Skin epidermis (tissue), 12 donors: ENCODE data around the gene UBE2R2.

Experiments
- H3K27ac ChIP-seq, 21 experiments: fragments of 200-600 bp; sonication (generic) in 11 of 21; one replicate each; pipeline ENCODE4 v1.5.0; 2020; ENCODE audit warnings: mild to moderate bottlenecking in 3 of 21, inconsistent platforms in 2 of 21, moderate library complexity in 2 of 21
- H3K4me3 ChIP-seq, 7 experiments: fragments of 200-600 bp; sonication (generic) in 2 of 7; one replicate each; pipeline ENCODE4 v1.5.0; 2020; ENCODE audit warnings: inconsistent platforms in 2 of 7, mild to moderate bottlenecking in 2 of 7, moderate library complexity in 1 of 7

UBE2R2 gene

DNA sequence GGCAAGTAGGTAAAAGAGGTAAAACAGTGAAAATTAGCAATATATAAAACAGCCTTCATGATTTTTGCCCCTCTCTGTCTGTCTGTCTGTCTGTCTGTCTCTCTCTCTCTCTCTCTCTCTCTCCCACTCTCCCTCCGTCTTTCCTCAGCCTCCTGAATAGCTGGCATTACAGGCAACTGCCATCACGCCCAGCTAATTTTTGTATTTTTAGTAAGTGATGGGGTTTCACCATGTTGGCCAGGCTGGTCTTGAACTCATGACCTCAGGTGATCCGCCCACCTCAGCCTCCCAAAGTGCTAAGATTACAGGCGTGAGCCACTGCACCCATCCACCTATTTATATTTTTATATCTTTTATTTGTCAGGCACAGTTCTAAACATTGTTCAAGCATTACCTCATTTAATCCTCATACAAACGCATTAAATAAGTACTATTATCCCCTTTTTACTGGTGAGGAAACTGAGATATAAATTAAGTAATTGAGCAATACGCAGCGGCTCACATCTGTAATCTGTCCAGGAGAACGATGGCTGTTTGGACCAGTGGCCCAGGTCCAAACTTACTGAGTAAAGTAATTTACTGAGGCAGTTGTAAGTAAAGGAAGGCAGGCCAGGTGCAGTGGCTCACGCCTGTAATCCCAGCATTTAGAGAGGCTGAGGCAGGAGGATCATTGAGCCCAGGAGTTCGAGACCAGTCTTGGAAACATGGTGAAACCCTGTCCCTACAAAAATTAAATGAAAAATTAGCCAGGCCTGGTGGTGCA, 60.9 kb downstream of the UBE2R2 start:
- Histone ChIP-seq H3K27ac (no peak overlapping the region), H3K4me3 (no peak overlapping the region)

GRCh38 chr9:33878691-33879366, 61.9 kb downstream of the UBE2R2 start:
- H3K27ac ChIP-seq = no peak overlapping the region
- H3K4me3 ChIP-seq = no peak overlapping the region

GRCh38 chr9:33880211-33881089, 63.5 kb downstream of the UBE2R2 start:
- no peak overlapping the region for H3K27ac ChIP-seq

DNA sequence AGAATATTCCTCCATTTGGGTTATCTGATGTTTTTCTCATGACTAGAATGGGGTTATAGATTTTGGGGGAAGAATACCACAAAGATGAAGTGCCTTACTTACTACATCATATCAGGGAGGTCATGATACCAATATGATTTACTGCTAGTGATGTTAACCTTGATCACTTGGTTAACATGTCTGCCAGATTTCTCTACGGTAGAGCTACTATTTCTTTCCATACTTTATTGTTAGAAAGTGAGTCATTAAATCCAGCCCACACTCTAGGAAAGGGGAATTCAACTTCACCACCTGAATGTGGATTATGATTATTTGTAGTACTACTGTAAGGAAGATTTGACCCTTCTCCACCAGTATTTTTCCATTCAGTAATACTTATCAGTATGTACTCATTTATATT, 64.7 kb downstream of the UBE2R2 start:
- Histone ChIP-seq H3K4me3 (no peak overlapping the region), H3K27ac (no peak overlapping the region)

More at GRCh38 chr9:33880211-33881089, 63.5 kb downstream of the UBE2R2 start:
- no peak overlapping the region for H3K4me3 ChIP-seq

- Histone ChIP-seq H3K27ac (no peak overlapping the region), H3K4me3 (no peak overlapping the region)
Observed at GRCh38 chr9:33884856-33885701, 68.1 kb downstream of the UBE2R2 start.

- H3K27ac ChIP-seq = no peak overlapping the region
Observed at GRCh38 chr9:33885948-33886347, 69.0 kb downstream of the UBE2R2 start.

GRCh38 chr9:33893861-33894260, 76.9 kb downstream of the UBE2R2 start:
- H3K27ac ChIP-seq = no peak overlapping the region
- H3K4me3 ChIP-seq = no peak overlapping the region

More at GRCh38 chr9:33885948-33886347, 69.0 kb downstream of the UBE2R2 start:
- no peak overlapping the region for H3K4me3 ChIP-seq

DNA sequence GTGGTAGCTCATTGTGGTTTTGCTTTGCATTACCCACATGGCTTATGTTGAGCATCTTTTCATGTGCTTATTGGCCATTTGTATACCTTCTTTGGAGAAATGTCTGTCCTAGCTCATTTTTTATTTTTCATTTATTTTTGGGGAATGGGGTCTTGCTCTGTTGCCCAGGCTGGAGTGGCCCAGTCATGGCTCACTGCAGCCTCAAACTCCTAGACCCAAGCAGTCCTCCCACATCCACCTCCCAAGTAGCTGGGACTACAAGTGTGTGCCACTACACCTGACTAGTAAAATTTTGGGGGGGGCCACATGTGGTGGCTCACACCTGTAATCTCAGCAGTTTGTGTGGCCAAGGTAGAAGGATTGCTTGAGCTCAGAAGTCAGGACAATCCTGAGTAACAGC, 77.4 kb downstream of the UBE2R2 start:
- Histone ChIP-seq H3K4me3 (no peak overlapping the region), H3K27ac (no peak overlapping the region)

GRCh38 chr9:33903157-33903780, 86.3 kb downstream of the UBE2R2 start:
- no peak overlapping the region for H3K27ac ChIP-seq

GRCh38 chr9:33905137-33905536, 88.2 kb downstream of the UBE2R2 start:
- Histone ChIP-seq H3K27ac (no peak overlapping the region), H3K4me3 (no peak overlapping the region)

More at GRCh38 chr9:33903157-33903780, 86.3 kb downstream of the UBE2R2 start:
- no peak overlapping the region for H3K4me3 ChIP-seq

DNA sequence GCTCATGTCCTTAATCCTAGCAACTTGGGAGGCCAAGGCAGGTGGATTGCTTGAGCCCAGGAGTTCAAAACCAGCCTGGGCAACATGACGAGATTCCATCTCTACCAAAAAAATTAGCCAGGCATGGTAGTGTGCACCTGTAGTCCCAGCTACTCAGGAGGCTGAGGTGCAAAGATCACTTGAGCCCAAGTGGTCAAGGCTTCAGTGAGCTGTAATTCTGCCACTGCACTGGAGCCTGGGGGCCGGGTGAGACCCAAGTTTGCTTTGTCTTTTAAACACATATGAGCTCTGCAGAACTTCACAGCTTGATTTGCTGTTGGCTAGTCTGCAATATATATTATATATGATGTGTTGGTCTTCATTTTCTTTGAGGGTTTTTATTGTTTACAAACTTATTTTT, 89.8 kb downstream of the UBE2R2 start:
- Histone ChIP-seq H3K27ac (no peak overlapping the region), H3K4me3 (no peak overlapping the region)

GRCh38 chr9:33907347-33907746, 90.4 kb downstream of the UBE2R2 start:
- Histone ChIP-seq H3K27ac (no peak overlapping the region), H3K4me3 (no peak overlapping the region)

- Histone ChIP-seq H3K4me3 (no peak overlapping the region), H3K27ac (no peak overlapping the region)
Observed at GRCh38 chr9:33908114-33908513, 91.2 kb downstream of the UBE2R2 start.

- Histone ChIP-seq H3K27ac (no peak overlapping the region), H3K4me3 (no peak overlapping the region)
Observed at GRCh38 chr9:33908749-33909148, 91.8 kb downstream of the UBE2R2 start.

- Histone ChIP-seq H3K27ac (no peak overlapping the region), H3K4me3 (no peak overlapping the region)
Observed at GRCh38 chr9:33913541-33913940, 96.6 kb downstream of the UBE2R2 start.

GRCh38 chr9:33914887-33915628, 98.1 kb downstream of the UBE2R2 start:
- H3K4me3 ChIP-seq = no peak overlapping the region
- H3K27ac ChIP-seq = no peak overlapping the region

DNA sequence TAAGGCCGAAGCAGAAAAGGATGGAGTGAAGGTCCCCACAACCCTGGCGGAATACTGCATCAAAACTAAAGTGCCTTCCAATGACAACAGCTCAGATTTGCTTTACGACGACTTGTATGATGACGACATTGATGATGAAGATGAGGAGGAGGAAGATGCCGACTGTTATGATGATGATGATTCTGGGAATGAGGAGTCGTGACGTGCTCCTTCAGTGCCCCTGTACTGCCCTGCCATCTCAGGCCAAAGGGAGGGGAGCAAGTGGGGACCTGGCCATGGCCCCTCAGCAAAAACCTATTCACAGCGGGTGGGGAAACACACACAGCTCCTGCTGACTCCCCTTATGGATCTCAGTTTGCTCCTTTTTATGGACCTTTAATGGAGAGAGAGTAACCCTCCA, 100.1 kb downstream of the UBE2R2 start:
- no peak overlapping the region for H3K27ac ChIP-seq
- no peak overlapping the region for H3K4me3 ChIP-seq

- H3K4me3 ChIP-seq = no peak overlapping the region
- H3K27ac ChIP-seq = peak overlapping the region in 1 of 21 experiments; percentile 33
Observed at GRCh38 chr9:33919276-33919897, 102.4 kb downstream of the UBE2R2 start.
